NCI-H1092 treated with DMSO at 0.1 percent for 48 hours (cell line): ENCODE data around the gene KIFAP3.
"Not testable (repeated sequence)": the region's sequence is repeated elsewhere in the genome, so short reads cannot be mapped to it uniquely, and the experiment has no call there.

Experiments
- DNase-seq: peaks from one replicate; lab custom pipeline; 2025; lab: John Stamatoyannopoulos, UW

Gene KIFAP3

DNA sequence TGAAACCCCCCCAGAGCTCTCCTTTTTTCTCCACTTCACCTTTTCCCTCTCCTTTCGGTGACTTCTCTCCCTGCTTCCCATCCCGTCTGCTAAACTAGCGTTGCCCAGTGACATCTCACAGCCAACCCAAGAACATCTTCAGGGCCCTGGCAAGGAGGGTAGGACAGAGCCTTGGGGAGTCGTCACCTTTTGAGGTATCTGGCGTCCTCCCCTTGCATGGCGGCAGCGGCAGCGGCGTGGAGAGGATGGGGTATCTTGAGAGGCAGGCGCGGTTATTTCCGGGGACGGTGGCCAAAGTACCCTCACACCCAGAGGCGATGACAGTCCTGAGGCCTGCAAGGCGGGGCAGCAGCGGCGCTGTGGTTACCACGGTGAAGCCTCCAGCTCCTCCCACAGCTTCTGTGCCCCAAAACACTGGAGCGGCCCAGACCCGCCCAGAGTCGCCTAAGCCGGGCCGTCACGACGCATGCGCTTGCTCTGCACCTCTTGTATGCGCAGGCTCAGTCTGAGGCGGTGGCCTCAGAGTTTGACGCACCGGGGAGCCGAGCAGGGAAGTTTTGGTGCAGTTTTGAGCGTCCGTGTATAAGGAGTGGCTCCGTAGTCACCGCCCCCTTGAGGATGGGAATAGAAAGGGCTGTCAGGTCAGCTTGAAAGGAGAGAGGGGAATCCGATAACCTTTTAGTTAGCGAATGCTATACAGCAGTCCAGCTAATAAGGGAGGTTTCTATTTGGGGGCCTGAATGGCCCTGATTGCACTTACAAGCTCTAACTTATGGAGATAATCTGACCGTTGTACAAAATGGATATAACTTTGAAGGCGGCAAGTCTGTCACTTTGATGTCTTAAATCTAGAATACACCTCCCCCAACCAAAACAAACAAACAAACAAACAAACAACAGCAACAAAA, at the start of gene KIFAP3:
KIFAP3 (minus strand) TSS at position 446 of the 908 bp plus-strand sequence; CDS start at position 218, 228 bp downstream.
- peak; percentile 97 for DNase-seq

DNA sequence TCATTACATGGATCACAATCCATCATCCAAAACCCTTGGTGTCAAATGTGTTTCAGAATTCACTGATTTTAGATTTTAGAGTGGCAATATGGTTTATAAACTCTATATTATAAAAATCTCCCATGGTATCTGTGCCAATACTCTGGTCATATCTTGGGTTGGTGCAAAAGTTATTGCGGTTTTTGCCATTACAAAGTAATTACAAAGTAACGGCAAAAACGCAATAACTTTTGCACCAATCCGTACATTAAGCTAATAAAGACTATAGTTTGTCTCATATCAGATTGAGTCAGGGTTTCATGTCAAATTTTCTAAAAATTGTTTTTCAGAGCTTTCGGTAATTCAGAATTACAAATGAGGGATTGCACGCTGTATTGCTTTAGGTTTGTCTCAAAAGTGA, 47.9 kb upstream of the KIFAP3 start:
- no peak for DNase-seq

DNA sequence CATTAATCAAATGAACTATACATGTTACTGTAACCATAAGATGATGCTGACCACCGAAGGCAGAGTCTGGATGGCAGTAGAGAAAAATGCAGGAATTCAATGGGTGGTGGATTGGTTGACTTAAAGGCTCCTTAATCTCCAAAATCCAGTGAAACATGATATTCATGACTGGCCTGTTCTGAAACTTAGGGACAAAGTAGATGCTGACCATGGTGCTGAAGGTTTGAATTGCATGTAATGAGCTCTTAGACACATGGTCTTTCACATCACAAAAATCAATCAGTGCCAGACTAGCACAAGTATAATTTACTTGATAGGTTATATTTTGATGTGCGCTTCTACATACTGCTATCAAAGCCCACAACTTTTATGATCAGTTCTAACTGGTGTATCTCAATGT, 40.4 kb upstream of the KIFAP3 start:
- no peak for DNase-seq

DNA sequence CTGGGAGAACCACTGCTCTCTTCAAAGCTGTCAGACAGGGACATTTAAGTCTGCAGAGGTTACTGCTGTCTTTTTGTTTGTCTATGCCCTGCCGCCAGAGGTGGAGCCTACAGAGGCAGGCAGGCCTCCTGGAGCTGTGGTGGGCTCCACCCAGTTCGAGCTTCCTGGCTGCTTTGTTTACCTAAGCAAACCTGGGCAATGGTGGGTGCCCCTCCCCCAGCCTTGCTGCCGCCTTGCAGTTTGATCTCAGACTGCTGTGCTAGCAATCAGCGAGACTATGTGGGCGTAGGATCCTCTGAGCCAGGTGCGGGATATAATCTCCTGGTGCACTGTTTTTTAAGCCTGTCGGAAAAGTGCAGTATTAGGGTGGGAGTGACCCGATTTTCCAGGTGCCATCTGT, 38.6 kb upstream of the KIFAP3 start:
- not testable (repeated sequence) for DNase-seq

DNA sequence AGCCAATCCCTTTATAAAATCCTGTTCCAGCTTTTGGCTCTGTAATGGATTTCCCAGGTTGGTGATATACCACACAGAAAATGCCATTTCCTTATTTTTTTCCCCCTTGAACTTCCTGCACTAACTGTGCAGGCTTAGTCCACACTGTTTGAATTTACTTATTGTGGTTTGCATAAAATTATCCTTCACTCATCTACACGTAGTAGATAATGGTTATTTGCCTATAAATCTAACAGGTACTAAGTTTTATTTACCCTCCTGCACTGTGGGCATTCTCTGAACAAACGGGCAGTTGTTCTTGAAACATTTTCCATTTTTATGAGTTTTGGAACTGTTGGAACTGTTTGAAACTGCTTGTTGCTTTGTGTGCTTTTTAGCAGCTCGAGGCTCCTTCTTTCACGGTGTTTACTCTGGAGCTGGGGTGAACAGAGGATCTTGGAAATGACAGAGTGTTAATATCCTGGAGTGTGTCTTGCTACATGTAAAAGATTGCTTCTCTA, 23.0 kb upstream of the KIFAP3 start:
- DNase-seq: peak; percentile 17

DNA sequence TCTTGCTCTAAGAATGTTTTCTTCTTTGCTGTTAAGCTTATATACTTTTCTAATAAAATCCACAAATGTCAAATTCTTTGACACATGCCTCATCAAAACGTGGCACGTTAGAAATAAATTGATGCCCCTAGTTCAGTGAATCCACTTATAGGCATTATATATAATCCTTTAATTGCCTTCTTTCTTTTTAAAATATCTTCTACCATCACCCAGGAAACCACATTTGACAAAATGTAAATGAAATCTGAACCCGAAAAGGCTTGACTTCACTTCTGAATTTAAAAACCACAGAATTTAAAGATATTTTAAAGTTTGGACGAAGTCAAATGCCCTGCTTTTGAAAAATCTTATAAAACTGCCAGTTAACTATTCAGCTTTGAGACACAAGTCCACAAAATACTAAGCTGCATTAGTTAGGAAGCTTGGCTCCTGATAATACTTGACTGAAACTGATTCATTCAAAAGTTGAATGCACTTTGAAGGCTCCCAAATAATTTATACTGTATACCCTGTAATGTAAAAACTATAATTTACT, 22.4 kb upstream of the KIFAP3 start:
- DNase-seq: no peak

DNA sequence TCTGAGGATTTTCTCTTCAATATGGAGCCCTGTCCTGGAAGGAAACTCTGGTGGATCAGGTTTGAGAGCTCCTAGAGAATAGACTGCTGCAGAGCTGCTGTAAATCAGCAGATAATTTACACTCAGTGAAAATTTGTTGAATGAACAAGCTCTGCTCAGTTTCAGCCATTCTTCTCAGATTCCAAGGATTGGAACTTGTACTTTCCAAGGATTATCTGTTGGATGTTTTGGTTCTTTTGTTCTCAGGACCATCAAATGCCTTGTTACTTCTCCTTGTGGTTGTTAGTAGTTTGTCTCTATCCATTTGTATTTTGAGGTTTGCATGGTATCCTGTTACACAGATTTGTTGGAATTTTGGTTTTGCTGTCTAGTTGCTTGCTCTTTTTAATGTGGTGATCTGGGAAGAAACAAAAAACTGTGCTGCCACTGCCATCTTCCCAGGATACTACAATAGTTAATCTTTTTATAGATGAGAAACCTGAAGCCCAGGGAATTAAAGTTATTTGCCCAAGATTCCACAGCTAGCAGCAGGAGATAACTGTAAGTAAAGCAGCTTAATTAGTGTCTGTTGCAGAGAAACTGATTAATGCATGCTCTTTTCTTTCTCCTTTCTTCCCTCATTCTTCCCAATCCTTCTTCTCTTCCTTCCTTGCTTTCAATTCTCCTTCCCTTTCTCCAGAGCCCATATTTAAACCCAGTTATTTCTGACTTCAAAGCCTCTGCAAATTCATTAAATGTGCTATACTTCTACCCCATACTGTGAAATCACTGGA, 21.7 kb upstream of the KIFAP3 start:
- no peak for DNase-seq

DNA sequence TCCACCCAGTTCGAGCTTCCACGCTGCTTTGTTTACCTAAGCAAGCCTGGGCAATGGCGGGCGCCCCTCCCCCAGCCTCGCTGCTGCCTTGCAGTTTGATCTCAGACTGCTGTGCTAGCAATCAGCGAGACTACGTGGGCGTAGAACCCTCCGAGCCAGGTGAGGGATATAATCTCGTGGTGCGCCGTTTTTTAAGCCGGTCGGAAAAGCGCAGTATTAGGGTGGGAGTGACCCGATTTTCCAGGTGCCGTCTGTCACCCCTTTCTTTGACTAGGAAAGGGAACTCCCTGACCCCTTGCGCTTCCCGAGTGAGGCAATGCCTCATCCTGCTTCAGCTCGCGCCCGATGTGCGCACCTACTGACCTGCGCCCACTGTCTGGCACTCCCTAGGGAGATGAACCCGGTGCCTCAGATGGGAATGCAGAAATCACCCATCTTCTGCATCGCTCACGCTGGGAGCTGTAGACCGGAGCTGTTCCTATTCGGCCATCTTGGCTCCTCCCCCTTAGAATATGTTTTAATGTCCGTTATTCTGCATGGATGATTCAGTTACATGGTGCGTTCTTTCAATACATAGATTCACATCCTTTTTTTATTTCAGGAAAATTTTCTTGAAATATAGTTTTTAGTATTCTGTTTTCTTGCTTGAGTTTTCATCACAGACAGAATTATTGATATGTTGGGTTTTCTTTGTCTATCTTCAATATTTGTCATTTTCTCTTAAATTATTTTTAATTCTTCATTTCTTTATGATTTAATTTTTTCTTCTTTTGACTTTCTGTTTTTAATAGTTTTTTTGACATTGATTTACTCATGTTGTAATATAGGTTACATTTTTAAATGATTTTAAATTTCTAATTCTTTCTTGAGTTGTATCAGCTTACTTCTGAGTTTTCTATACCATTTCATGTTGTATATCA, 20.5 kb upstream of the KIFAP3 start:
- DNase-seq: not testable (repeated sequence)

DNA sequence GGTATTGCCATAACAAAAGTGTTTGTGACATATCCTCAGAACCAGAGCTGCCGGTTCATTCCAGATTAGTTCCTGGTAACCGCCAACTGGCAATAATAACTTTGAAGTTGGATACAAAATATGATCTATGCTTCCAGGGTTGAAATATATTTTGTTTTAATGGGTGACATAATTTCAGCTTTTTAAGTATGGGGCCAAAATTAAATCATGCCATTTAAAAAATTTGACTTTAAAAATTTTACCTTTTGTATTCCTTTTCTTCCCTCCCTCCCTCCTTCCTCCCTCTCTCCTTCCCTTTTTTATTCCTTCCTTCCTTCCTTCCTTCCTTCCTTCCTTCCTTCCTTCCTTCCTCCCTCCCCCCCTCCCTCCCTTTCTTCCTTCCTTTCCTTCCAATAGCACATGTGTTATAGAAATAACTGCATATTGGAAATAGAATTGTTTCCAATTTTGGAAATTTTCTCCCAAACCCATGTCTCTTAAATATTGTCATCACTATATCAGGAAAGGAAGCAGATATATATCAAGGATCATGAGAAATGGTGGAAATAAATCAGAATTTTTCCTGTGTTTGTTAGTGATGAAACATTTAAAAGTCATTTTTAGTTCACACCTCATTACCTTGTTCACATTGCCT, 12.0 kb upstream of the KIFAP3 start:
- no peak for DNase-seq

DNA sequence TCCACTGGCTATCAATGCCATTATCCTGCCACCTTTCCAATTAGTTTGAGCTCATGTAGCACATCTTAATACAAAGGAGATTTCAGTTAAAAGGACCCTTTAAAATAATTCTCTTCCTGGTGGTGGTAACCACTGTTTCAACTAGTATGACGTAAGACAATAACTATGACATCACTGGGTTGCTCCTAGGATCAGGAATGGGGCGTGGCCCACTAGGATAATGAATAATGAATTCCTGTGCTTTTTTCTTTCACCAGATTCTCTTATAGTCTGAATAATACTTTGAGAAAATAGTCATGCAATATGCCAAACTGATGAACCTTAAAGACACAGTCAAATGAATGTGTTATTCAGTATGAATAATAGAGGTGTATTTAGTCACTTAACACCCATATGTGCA, 10.6 kb upstream of the KIFAP3 start:
- no peak for DNase-seq

DNA sequence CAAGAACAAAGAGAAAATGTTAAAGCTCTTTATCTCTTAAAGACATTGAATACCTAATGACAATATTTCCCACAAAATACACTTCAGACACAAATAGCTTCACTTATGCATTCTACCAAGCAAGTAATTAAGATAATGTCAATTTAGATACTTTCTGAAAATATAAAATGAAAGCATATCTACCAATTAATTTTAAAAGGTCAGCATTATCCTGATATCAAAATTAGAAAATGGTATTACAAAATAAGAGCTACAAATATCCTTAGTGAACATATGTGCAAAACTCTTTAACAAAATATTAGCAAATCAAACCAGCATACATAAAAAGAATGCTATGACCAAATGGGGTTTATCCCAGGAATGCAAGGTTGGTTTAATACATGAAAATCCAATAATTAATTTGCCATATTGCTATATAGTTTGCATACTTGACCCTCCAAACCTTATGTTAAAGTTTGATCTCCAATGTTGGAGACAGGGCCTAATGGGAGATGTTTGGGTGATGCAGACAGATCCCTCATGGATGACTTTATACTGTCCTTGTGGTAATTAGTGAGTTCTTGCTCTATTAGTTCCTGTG, 4.2 kb upstream of the KIFAP3 start:
- no peak for DNase-seq

DNA sequence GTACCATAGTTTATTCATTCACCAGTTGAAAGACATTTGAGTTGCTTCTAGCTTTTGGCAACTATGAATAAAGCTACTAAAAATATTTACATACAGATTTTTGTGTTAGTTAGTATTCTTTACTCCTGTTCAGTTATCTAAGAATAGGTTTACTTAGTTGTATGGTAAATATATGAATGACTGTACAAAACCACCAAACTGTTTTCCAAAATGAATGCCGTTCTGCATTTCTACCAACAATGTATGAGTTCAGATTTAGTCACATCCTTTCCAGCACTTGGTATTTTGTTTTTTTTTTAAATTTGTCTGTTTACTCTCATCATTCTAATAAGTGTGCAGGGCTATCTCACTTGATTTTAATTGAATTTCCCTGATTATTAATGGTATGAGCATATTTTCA, 3.4 kb upstream of the KIFAP3 start:
- DNase-seq: no peak

DNA sequence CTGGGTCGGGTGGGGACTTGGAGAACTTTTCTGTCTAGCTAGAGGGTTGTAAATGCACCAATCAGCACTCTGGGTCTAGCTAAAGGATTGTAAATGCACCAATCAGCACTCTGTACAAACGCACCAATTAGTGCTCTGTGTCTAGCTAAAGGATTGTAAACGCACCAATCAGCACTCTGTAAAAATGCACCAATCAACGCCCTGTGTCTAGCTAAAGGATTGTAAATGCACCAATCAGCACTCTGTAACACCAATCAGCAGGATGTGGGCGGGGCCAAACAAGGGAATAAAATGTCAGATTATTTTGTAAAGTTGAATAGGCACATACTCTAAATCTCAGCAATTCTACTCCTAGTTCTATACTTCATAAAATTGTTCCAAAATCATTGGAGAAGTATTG, 2.5 kb upstream of the KIFAP3 start:
- not testable (repeated sequence) for DNase-seq

DNA sequence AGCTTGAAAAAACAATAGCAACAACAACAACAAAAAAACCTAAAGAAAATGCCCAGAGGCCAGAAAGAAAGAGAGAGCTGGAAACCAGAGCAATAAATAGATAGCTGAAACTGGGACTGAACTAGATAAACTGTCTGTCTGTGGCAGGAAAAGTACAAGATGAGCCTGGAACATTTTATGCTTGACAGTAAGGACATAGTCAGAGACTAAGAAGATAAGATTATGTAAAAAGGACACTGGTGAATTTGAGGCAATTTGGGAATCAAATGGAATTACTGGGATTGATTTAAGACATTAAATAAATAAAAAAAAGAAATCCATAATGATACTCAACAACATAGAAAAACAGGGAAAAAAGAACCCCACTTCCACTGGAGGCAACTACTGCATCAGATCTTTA, 1.7 kb upstream of the KIFAP3 start:
- no peak for DNase-seq

DNA sequence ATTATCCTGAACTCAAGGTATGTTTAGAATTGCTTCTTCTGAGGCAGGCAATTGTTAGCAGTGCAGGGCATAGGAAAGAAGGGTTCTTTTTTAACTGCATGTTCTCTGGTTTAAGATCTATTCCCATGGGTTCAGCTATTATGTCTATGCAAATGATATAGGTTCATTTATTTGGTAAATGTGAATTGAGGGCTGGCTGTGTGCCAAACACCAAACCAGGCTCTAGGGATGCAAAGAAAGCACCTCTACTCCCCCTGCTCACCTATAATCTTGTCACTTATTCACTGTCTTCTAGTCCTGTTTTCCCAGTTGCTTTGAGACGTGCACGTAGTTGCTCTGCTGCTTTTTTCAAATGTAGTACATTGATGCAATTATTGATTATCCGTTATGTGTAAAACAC, 691 bp upstream of the KIFAP3 start:
- DNase-seq: no peak

DNA sequence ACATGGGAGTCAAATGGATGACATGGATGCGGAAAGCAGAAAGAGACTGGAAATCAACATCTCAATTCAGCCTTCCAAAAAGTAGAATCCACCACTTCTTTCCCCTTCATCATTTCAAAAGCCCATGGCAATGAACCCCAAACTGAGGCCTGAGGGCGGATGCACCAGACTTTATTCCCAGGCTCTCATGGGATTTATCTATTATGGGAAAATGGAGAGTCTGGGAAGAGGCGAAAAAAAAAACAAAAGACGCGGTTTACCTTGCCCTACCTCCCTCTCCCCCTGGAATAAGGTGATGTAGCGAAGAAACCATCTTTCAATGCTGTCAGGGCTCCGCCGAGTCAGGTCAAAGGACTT, 624 bp downstream of the KIFAP3 start:
- DNase-seq: peak; percentile 41

DNA sequence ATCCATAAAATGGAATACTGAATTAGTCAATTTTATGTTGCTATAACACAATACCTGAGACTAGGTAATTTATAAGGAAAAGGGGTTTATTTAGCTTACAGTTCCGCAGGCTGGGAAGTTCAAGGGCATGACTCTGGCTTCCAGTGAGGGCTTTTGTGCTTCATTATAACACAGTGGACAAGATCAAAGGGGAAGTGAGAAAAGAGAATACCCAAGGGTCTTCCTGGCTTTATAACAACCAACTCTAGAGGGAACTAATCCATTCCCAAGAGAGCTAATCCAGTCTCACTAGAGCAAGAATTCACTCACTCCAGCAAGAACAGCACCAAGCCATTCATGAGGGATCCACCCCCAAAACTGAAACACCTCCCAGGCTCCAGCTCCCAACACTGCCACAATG, 3.1 kb downstream of the KIFAP3 start:
- DNase-seq: no peak

DNA sequence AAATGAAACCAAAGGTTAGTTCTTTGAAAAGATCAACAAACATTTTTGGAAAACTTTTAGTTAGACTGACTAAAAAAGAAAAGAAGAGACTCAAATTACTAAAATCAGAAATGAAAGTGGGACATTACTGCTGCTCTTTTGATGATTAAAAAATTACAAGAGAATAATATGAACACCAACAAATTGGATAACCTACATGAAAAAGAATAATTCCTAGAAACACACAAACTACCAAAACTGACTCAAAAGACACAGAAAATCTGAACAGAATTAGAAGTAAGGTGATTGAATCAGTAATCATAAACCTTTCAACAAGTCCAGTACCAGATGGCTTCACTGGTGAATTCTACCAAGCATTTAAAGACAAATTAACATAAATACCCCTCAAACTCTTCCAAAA, 5.6 kb downstream of the KIFAP3 start:
- DNase-seq: no peak

DNA sequence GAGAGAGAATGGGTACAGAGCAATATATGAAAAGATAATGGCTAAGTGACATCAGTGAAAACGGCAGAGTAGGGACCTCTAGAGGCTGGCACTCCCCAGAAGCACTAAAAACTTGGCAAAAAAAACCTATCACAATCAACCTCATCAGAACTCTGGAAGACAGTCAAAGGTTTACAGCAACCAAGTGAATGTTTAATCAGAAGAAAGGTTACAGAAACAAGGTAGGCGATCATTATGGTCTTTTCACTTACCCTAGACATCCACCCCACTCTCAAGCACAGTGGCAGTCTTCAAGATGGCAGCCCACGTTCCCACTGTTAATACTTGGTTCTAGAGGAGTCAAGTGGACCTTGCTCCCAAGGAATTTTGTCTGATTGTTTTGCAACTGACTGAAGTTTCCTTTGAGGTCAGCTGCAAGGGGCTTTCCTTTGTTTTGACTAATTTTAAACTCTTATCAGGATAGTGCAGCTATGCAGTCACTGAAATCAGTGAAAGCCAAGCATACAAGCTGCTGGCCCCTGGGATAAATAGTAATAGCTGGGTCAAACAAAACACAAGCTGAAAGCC, 7.2 kb downstream of the KIFAP3 start:
- no peak for DNase-seq

DNA sequence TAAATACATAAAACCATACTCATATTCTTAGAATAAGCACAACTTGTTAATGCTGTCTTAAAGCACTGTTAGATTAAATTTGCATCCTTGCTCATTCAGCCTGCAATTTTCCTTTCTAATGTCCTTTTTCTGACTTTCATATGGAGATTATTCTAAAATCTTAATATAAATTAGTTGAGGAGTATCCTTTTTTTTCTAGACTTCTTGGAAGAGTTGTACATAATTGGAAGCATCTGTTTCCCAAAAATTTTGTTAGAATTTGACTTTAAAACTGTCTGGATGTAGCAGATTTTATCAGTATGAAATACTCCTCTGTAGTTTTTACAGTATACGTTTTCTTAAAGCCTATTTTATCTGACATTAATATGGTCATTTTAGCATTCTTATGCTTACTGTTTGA, 9.7 kb downstream of the KIFAP3 start:
- no peak for DNase-seq
